Kidney glomerular epithelial cell (primary cell): ENCODE results near the gene ANKRD39.

Experiments
- DNase-seq: peaks from one replicate; lab custom pipeline; 2025; lab: John Stamatoyannopoulos, UW

Gene ANKRD39

DNA sequence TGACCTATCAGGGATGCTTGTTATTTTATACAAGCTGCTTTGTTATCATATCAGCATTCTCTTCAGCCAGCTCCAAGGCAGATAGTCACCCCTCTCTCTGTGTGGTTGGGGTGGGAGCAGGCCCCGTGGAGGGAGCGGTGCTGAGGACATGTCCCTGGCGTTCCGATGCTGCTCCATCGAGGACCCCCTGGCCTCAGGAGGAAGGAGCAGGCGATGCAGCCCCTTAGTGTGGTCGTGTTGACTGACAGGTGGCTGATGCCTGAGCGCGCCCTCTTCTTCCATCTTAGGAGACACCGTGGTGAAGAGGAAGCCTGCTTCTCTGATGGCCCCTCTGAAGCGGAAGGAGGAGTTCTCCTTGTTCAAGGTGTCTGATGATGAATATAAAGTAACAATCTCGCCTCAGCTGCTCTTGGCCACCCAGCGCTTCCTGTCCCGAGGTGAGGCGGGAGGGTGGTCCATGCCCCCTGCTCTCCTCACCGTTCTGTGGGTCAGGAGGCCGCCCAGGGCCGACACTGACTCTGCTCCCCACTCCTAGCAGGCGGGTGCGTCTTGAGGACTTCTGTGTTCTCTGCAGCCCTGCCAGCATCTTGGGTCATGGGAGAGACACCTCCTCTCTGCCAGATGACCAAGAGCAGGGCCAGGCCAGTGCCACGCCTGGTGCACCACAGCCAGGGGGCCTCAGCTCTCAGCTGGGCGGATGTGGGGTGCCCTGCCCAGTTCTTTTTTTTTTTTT is 31.1 kb downstream of the ANKRD39 start:
- DNase-seq: no peak

DNA sequence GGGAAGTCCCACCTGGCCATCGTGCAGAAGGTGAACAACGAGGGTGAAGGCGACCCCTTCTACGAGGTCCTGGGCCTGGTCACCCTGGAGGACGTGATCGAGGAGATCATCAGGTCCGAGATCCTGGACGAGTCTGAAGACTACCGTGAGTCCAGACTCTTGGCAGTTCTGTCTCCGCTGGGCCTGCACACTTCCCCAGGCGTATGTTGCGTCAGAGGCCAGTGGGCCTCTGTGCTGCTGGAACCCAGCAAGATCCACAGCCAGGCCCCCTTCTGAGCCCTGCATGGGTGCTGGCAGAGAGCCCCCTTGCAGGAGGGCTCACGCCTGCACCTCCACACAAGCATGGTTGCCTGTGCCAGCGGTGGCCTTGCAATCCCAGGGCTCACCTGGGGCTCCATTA is 32.8 kb downstream of the ANKRD39 start:
- DNase-seq: no peak

DNA sequence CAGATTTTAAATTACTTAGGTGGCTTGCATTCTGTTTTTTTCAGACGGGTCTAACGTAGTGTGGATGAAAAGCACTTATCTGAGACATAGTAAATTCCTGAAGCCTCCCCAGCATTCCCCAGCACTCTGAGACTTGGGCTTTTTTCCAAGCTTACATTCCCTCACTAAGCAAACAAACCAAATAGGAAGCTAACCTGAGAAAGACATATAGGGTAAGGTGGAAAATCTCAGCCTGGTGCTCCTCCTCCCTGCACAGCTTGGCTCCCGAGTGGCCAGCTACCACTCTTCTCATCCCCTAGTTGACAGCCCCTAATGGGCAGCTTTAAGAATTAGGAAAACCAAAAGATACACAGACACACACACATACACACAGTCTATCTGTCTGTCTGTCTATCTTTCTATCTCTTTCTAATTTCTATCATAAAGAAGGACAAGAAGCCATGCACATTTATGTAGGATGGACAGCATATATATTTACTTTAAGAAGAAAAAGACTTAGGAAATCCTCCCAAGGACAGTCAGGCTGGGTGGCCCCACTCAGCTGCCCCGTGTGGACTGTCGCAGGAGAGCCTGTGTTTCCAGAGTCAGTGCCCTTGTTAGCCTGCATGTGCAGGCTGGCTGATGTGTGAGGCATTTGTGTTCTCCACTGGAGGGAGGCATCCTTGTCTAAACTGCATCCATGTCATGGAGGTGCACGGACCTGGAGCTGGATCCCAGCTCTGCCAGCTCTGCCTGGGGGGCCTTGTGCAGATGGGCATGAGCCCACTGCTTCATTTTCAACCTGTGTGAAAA is 33.5 kb downstream of the ANKRD39 start:
- peak; percentile 74 for DNase-seq

DNA sequence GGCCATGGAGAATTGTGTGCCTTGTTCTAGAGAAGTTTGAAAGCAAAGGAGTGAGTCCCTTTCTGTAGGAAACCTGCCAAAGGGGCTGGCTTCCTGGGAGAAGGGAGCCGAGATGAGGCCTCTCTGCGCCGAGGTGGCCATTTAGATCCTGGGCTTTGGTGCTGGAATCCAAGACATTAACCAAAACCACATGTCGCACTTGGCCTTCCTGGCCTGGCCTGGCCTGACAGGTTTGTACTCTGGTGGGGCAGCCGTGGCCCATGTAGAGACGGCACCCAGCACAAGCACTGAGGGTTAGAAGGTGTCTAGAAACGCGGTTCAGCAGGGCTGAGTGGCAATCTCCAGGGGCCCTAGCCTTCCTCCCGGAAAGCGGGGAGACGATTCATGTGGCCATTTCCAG is 34.6 kb downstream of the ANKRD39 start:
- DNase-seq: no peak

DNA sequence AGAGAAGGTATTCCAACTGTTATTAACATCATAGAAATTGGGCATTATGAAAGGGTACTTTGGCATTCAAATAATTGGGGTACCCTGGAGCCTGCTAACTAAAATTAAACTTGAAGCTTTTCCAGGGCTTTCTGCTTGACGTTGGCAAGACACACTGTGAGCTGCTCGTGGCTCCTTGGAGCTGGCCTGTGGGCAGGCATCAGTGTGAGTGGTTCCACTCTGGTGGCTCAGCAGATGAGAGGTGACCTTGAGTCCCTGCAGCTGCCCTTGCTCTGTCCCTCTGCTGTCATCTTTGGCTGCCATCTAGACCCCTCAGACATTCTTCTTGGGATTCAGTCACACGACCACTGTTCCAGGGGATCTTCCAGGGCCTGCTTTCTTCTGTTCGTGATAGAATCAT is 35.0 kb downstream of the ANKRD39 start:
- DNase-seq: no peak

DNA sequence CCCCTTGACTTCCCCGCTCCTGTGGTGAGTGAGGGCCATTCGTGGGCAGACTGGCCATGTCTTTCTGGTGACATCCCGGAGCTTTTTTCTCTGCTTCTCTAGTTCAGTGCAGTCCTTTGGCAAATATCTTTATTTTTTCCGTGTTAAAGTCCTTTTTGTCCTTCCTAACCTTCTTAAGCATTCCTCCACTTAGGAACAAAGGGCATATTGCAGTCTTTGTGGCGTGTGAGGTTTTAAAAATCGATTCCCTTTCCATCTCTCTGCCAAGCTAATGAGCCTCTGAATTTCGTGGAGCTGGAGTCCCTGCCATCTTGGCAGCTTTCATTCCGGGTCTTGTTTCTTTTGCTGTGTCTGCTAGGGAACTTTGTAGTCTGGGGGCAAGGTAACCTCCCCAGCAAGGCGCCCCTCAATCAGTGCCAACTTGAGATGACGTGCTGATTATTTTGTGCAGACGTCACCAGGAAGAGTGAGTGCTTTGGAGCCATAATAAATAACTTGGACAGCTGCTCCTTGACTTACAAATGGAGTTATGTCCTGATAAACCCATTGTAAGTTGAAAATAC is 36.6 kb downstream of the ANKRD39 start:
- DNase-seq: no peak

DNA sequence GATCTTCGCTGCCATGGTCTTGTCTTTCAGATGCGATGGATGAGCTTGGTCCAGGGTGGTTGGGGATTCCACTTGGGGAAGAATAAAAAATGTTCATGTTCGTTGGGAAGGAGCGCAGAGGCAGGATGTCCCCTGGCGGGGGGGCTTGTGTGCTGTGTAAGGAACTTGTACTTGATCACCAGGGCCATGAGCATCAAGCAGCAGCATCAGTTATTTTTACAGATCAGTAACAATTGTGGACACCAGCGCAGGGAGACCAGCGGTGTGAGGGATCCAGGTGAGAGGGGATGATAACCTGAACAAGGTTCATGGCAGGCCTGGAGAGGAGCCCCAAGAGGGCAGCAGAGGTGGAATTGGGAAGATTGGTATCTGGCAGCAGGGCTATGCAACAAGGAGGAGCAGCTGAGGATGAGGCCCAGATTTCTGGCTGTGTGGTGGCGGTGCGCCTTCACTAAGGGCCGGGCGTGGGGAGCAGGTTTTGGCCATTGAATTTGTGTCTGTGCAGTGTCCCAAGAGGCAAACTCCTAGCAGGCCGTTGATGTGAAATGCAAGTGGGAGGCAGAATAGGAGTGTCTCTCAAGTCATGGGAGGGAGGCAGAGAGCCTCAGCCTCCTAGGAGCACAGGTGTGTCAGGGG is 37.8 kb downstream of the ANKRD39 start:
- no peak for DNase-seq

DNA sequence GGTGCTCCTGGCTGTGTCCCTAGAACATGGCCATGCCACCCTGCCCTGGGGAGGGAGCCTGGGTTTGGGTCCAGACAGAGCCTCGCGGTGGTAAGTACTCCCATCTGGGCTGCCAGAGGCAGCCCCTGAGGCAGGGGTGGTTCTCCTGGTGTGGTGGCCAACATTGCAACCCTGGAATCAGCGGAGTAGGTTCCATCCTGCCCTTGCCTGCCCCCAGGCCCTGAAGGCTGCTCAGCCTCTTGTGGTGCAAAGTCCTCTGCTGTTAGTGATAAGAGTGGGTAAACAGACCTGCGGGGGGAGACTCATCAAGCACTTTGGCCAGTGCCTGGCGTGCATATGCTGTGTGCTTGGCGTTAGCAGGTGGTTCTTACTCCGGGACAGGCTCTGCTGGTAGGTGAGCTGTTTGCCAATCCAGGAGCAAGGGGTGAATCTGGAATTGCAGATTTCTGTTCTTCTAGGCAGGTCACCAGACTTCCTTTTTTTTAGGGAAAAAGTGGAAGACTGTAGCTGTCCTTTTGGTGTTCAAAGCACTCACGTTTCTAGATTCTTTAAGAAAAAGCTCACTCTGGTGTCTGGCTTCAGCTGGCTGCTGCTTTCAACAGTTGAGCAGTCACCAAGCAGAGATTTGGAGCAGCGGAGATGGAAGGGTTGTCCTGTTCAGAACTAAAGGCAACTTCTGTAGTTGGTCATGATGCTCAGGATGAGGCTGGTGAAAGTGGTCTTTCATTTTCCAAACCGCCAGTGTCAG is 38.5 kb downstream of the ANKRD39 start:
- no peak for DNase-seq

DNA sequence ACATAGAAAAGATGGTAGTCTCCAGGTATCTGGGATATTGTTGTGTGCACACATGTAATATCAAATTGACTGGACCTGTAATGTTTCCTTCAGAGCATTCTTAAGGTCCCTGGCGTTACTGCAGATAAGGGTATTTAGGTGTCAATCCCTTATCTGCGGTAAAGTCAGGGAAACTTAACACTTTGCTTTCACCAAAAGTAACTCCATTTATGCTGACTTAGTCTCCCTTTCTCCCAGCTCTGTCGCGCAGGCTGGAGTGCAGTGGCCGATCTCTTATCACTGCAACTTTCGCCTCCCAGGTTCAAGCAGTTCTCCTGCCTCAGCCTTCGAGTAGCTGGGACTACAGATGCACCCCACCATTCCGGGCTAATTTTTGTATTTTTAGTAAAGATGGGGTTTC is 39.9 kb downstream of the ANKRD39 start:
- DNase-seq: no peak

DNA sequence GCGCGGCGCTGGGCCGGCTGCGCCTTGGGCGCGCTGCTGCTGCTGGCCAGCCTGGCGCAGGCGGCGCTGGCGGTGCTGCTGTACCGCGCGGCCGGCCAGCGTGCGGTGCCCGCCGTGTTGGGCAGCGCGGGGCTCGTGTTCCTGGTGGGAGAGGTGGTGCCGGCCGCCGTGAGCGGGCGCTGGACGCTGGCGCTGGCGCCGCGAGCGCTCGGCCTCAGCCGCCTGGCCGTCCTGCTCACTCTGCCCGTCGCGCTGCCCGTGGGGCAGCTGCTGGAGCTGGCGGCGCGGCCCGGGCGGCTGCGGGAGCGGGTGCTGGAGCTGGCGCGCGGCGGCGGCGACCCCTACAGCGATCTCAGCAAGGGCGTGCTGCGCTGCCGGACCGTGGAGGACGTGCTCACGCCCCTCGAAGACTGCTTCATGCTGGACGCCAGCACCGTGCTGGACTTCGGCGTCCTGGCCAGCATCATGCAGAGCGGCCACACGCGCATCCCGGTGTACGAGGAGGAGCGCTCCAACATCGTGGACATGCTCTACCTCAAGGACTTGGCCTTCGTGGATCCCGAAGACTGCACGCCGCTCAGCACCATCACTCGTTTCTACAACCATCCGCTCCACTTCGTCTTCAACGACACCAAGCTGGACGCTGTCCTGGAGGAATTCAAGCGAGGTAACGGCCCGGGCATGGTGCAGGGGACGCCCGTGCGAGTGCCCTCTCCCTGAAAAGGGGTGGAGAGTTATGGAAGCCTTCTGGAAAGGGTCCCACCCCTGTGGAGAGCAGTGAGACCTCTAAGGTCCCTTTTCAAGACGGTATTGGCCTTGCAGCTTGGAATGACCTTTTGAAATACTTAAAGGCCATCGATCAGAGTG is 40.7 kb downstream of the ANKRD39 start:
- no peak for DNase-seq

DNA sequence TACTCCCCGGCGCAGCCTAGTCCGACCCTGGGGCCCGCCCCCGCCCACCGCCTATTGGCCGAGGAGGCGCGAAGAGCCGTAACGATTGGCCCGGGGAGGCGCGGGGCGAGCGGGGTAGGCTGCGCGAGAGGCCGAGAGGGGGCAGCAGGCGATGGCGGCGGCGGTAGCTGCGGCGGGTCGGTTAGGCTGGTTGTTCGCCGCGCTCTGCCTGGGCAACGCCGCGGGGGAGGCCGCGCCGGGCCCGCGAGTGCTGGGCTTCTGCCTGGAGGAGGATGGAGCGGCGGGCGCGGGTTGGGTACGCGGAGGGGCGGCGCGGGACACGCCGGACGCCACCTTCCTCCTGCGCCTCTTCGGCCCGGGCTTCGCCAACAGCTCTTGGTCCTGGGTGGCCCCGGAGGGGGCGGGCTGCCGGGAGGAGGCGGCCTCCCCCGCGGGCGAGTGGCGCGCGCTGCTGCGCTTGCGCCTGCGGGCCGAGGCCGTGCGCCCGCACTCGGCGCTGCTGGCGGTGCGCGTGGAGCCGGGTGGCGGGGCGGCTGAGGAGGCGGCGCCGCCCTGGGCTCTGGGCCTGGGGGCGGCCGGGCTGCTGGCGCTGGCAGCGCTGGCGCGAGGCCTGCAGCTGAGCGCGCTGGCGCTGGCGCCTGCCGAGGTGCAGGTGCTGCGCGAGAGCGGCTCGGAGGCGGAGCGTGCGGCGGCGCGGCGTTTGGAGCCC is 41.5 kb downstream of the ANKRD39 start, which contains the start of gene CNNM3:
Gene CNNM3 (plus strand): TSS at position 142 of the 709 bp plus-strand sequence. CDS start 10 bp downstream, at position 152.
- peak; percentile 85 for DNase-seq

DNA sequence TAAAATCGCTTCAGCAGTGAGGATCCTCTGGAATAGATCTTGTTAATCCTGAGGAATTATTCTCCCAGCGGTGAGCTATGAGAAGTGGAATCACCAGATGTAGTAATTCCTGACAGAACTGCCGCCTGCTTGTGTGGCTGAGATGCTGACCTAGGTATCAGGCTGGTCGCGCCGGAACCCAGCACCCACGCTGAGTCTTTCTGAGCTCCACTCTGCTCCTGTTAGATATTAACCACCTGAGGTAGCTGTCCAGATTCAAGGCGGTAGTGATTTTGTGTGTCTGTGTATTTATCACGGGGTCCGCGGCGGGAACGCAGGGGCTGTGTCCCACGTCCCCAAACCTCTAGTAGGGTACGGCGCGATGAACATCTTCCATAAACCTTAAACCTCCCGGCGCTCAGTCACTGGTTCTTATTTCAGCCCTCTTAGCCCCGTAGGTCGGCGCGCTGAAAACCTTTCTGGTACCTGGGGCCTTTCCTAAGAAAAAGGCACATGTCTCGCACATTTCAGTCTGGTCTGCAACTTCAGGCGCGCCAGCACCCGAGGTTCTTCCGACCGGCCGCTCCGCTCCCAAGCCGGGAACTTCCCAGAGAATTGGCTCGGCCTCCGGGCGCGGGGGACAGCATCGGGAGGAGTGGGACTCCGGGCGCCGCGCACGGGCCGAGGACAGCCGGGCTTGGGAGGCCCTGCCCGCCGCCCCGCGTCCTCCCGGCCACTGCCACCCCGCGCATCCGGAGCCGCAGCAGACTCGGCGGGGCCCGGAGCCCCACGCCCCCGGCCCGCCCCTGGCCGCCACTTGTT is 42.3 kb downstream of the ANKRD39 start:
- DNase-seq: peak; percentile 51

DNA sequence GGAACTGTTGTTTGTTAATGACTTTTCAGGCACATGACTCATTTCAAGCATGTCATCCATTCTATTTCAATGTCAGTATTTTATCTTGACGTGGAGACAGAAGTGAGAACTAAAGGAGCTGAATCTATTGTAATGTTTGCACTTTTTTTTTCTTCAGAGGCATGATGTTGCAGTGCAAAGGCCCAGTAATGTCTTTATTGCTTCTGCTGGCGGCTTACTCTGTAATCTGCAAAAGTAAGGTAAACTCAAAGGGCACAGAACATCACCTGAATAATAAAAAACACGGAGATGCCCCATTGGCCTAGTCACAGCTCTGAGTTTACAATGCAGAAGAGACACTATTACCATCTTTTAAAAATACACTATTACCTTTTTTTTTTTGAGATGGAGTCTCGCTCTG is 44.2 kb downstream of the ANKRD39 start:
- DNase-seq: no peak

DNA sequence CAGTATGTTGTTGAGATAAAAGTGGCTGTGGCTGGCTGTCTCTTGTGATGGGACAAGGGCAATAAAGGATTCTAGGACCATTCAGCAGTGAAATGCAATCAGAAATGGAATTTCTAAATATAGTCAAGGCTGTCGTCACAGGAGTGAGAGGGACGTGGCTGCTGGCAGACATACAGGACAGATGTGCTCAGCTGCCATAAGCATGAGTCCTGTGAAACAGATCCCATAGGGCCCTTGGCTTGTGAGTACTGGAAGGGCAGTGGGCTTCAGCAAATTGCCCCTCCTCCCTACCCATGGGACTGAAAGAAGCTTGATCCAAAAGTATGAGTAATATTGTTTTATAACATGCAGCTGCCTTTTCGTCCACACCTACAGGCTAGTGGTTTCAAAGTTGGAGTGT is 45.9 kb downstream of the ANKRD39 start:
- no peak for DNase-seq

DNA sequence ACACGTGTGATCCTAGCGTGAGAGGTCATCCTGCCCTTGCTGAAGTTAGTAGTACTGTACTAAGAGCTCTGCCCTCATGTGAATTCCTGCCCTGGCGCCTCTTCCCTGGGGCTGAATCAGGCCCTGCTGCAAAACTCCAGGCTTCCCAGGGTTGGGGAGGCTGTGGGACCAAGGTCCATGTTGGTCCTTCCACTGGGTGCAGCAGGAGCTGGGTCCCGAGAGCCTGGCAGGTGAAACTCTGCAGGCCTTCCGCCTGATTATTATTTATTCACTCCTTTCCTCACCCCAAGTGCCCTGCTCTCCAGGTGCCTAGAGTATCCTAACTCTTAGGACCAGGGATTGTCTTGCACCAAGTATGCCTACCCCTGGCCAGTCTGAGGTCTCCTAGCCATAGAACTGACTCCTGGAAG is 47.0 kb downstream of the ANKRD39 start:
- no peak for DNase-seq

DNA sequence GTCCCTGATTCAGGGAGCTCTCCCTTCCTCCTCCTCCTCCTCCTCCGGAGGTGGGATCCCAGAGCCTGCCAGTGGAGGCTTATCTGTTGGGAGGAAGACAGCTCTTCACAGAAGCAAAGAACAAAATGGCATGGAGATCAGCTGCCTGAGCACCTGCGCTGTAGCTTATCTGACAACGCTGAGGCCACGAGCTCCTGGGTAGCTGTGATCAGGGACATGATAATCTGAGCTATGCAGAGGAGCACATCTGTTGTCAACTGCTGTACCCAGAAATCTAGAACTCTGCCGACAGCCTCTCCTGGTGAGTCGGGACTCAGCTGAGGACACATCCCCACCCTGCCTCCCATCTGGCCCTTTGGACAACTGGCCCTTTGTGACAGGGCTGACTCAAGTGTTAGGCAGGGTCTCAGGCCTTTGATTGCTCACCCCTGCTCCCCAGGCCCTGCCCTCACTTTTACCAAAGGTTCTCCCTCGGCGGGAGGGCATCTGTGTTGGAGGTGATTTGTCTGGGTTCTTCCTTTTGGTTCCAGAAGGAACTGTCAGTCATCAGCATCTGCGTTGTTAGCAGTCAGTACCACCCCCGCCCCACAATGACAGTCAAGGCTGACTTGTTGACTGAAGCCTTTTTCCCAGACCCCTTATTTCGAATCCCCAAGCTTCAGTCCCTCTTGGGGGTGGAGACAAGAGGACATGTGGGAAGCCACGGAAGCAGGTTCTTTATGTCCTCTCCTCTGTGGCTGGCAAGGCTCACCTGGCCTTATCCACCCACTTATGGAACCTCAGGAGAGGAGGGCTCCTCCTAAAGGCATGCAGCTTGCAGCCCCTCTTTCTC is 47.6 kb downstream of the ANKRD39 start:
- no peak for DNase-seq

DNA sequence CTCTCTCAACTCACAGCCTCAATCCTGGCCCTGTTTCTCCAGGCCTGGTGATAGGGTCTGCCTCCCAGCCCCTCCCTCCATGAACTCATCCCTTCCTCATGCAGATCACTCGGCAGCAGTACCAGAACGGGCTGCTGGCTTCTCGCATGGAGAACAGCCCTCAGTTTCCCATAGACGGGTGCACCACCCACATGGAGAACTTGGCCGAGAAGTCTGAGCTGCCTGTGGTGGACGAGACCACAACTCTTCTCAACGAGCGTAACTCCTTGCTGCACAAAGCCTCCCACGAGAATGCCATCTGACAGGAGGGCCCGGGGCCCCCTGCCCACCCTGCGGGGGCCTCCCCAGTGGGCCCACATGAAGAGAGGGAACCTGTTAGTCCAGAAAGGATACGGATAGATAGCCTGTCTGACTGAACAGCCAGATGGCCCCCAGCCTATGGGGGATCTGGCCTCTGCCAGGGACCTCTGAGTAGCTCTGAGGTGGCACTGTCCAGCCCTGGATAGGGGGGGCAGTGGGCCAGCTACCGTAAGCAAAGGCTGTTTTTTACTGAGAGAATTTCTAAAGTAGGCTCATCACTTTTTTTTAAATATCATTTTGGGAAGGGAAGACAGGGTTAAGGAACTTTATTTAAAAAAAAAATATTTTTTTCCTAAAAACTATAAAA is 48.5 kb downstream of the ANKRD39 start:
- no peak for DNase-seq
